ENCODE data around the gene SRSF4. TPM values are rescaled to one million over a fixed set of nuclear protein-coding genes. Genes with fewer than 3 reads are reported as not detected.
"Not testable (repeated sequence)": the region's sequence is repeated elsewhere in the genome, so short reads cannot be mapped to it uniquely, and the experiment has no call there.

The SRSF4 gene
- total and polyA plus RNA-seq, 2 donors (not counting 1 experiment from before 2014, with no cell fraction given), result 51.4 to 61.9 TPM

GRCh38 chr1:29133861-29134694, 47.6 kb downstream of the SRSF4 start:
- TF ChIP-seq CTCF (conservative IDR thresholded peaks at IDR 0.05 in 1 of 2, IDR thresholded peaks at IDR 0.05 in 1 of 2; ENCODE audit: low read depth in 1 of 2, low read length in 2 of 2), result no peak
- no peak for TF ChIP-seq EZH2 (IDR thresholded peaks at IDR 0.05; ENCODE audit: low read length, missing control alignments)
- Histone ChIP-seq H3K4me2 (ENCODE audit: extremely low read depth, insufficient read depth, low read length) (no peak overlapping the region), H3K9ac (ENCODE audit: insufficient read depth, low read length) (no peak overlapping the region), H3K4me1 (ENCODE audit: control insufficient read depth, extremely low read depth, insufficient read depth, low read length) (no peaks in the 10 kb centered on the region), H3K27ac (ENCODE audit: insufficient read depth, low read length) (no peak overlapping the region), H3K27me3 (ENCODE audit: control insufficient read depth, insufficient read depth, low read length) (no peaks in the 10 kb centered on the region), H3K9me3 (ENCODE audit: control insufficient read depth, insufficient read depth, low read depth, low read length) (no peaks in the 10 kb centered on the region), H3K79me2 (ENCODE audit: control insufficient read depth, insufficient read depth, low read length) (no peaks in the 10 kb centered on the region), H4K20me1 (ENCODE audit: control insufficient read depth, extremely low read depth, insufficient read depth, low read length) (no peaks in the 10 kb centered on the region), H3K36me3 (ENCODE audit: control insufficient read depth, insufficient read depth, low read length) (no peaks in the 10 kb centered on the region), H2AFZ (ENCODE audit: low read length) (no peak overlapping the region), H3K4me3 (replicated peaks in 1 of 4; ENCODE audit: control extremely low read depth in 1 of 4, insufficient read depth in 1 of 4, low read depth in 3 of 4, low read length in 4 of 4) (no peak overlapping the region)
- no peak for DNase-seq (ENCODE audit: low read depth in 2 of 2)

- not testable (repeated sequence) for H3K4me3 ChIP-seq (replicated peaks in 1 of 4; ENCODE audit: control extremely low read depth in 1 of 4, insufficient read depth in 1 of 4, low read depth in 3 of 4, low read length in 4 of 4); H4K20me1 ChIP-seq (ENCODE audit: control insufficient read depth, extremely low read depth, insufficient read depth, low read length); H3K79me2 ChIP-seq (ENCODE audit: control insufficient read depth, insufficient read depth, low read length); H3K36me3 ChIP-seq (ENCODE audit: control insufficient read depth, insufficient read depth, low read length); H3K4me2 ChIP-seq (ENCODE audit: extremely low read depth, insufficient read depth, low read length); H3K27ac ChIP-seq (ENCODE audit: insufficient read depth, low read length); DNase-seq (ENCODE audit: low read depth in 2 of 2); H3K9ac ChIP-seq (ENCODE audit: insufficient read depth, low read length); H2AFZ ChIP-seq (ENCODE audit: low read length); H3K4me1 ChIP-seq (ENCODE audit: control insufficient read depth, extremely low read depth, insufficient read depth, low read length); H3K27me3 ChIP-seq (ENCODE audit: control insufficient read depth, insufficient read depth, low read length); H3K9me3 ChIP-seq (ENCODE audit: control insufficient read depth, insufficient read depth, low read depth, low read length)
Observed at GRCh38 chr1:29131056-29131455, 50.6 kb downstream of the SRSF4 start.

- Histone ChIP-seq H3K4me3 (replicated peaks in 1 of 4; ENCODE audit: control extremely low read depth in 1 of 4, insufficient read depth in 1 of 4, low read depth in 3 of 4, low read length in 4 of 4) (no peak overlapping the region), H3K9me3 (ENCODE audit: control insufficient read depth, insufficient read depth, low read depth, low read length) (no peaks in the 10 kb centered on the region), H3K4me1 (ENCODE audit: control insufficient read depth, extremely low read depth, insufficient read depth, low read length) (no peaks in the 10 kb centered on the region), H4K20me1 (ENCODE audit: control insufficient read depth, extremely low read depth, insufficient read depth, low read length) (no peaks in the 10 kb centered on the region), H3K27me3 (ENCODE audit: control insufficient read depth, insufficient read depth, low read length) (no peaks in the 10 kb centered on the region), H3K79me2 (ENCODE audit: control insufficient read depth, insufficient read depth, low read length) (no peaks in the 10 kb centered on the region), H3K4me2 (ENCODE audit: extremely low read depth, insufficient read depth, low read length) (no peak overlapping the region), H3K9ac (ENCODE audit: insufficient read depth, low read length) (no peak overlapping the region), H2AFZ (ENCODE audit: low read length) (no peak overlapping the region), H3K27ac (ENCODE audit: insufficient read depth, low read length) (no peak overlapping the region), H3K36me3 (ENCODE audit: control insufficient read depth, insufficient read depth, low read length) (no peaks in the 10 kb centered on the region)
- DNase-seq (ENCODE audit: low read depth in 2 of 2), result no peak
- TF ChIP-seq EZH2 (IDR thresholded peaks at IDR 0.05; ENCODE audit: low read length, missing control alignments), result no peak
- TF ChIP-seq CTCF (conservative IDR thresholded peaks at IDR 0.05 in 1 of 2, IDR thresholded peaks at IDR 0.05 in 1 of 2; ENCODE audit: low read depth in 1 of 2, low read length in 2 of 2), result no peak
Observed at GRCh38 chr1:29129916-29130315, 51.8 kb downstream of the SRSF4 start.

All from fibroblast of lung (primary cell).